GM19025 (cell line): ENCODE data around the gene COX5A.
A peak's percentile ranks its signal among the peaks of the same experiment; 100 is the strongest.

ENCODE experiments used
- ATAC-seq: cut with Tn5 transposase; IDR thresholded peaks from one replicate; pipeline ENCODE4 v1.9.1; 2021; ENCODE audit warnings: mild to moderate bottlenecking, low read depth, moderate library complexity; ENCODE audit not compliant: unreplicated experiment

Gene COX5A

DNA sequence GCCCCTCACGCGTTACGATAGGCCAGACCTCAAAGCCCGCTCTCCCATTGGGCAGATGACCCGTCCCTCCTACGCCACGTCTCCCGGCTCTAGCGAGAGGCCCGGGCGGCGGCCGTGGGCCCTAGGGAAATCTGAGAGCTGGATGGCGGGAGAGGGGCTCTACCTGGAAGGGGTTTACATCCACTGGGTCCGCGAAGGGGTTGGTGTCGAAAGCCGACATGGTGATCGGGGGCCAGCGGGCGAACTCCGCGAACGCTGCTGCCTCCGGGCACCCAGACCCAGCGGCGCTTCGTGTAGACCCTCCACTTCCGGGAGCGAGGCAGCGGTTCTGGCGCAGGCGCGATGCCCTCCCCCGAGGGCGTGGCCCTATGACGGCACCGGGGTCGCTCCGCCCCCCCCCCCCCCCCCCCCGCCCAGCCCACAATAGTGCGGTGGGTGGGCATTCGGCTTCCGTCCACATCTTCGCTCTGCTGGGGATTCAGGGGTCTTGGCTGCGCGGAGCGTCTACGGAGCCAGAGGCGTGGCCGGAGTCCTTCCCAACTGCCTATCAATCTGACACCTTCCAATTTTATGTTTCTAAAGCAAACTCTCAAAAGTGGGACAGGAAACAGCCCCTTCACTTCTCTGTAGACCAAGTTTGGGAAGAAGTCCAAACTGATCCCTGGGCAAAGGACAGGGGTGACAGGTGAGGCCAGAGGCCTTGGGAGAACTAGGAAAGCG, 64.7 kb downstream of the COX5A start, which contains the start of gene SCAMP2:
TSS of gene SCAMP2 (minus strand) at position 330 of the 720 bp plus-strand sequence. CDS start at position 220, 110 bp downstream.
- peak; percentile 72 for ATAC-seq

DNA sequence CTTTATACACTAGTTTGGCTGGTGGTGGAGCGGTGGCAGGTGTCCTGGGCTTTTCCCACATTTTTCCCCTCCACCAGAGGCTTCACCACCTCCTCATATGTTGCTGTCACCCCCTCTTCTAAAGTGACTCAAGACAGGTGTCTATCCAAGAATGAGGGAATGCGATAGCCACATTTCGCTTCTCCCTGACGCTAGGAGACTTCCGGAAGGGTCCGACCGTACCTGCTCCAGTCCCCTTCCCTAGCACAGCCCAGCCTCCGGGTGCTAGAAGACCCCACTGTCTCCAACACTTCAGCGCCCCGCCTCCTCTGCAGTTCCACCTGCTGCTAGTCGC, 65.2 kb downstream of the COX5A start:
- no peak for ATAC-seq

- no peak for ATAC-seq
These were observed 67.2 kb downstream of the COX5A start for GRCh38 chr15:74870436-74871215.
